HepG2 (cell line): ENCODE measurements around the gene MRGPRG. TPM values are rescaled to one million over a fixed set of nuclear protein-coding genes. Genes with fewer than 3 reads are reported as not detected.

Experiments
- ATAC-seq: fragments of 200-7000 bp; cut with Tn5 transposase; 3 replicates; pipeline ENCODE4 v1.9.1; 2020; ENCODE audit warnings: mild to moderate bottlenecking, moderate library complexity
- BruUV-seq: library from RNA; stranded (reverse); fragments of 400-500 nt; replicated peaks from 2 replicates; lab custom pipeline; 2021; lab: Mats Ljungman, UMichigan
- CTCF ChIA-PET: fragments of 300-600 bp; formaldehyde crosslinking; extraction: SDS; loops from one replicate; lab custom pipeline; 2021; ENCODE audit warnings: low total read pairs, inconsistent platforms, low intra/inter-chr PET ratio; lab: Yijun Ruan, JAX
- POLR2A ChIA-PET: fragments of 350-600 bp; sonication (Branson Sonifier 250); formaldehyde crosslinking; loops from one replicate; lab custom pipeline; 2020; ENCODE audit warnings: antibody characterized with exemption, inconsistent platforms; lab: Yijun Ruan, JAX
- DNase-seq: peaks from one replicate; pipeline ENCODE4 v3.0.0-alpha.2; 2015; ENCODE audit warnings: low spot score
- FAIRE-seq: peaks from 3 replicates; lab custom pipeline; 2011; peaks lifted over from hg19 to GRCh38; lab: Jason Lieb, UNC
- H2AFZ ChIP-seq: one replicate; pipeline ENCODE4 v1.6.1; 2011; ENCODE audit warnings: low read length, inconsistent platforms
- H3K27ac ChIP-seq: fragments of 300-600 bp; 3 replicates; pipeline ENCODE4 v1.8.0; 2011; ENCODE audit warnings: mixed run types, mild to moderate bottlenecking, mixed read lengths, low read length, inconsistent platforms; ENCODE audit not compliant: insufficient read depth; ENCODE audit errors: extremely low read length
- H3K27me3 ChIP-seq, 2 experiments: fragments of 200-600 bp in 1 of 2; 2 replicates in 1 of 2; 3 replicates in 1 of 2; pipeline versions ENCODE4 v1.6.0 to v1.8.0; 2011; ENCODE audit warnings: low read length in 2 of 2, mild to moderate bottlenecking in 2 of 2, moderate library complexity in 2 of 2, inconsistent platforms in 1 of 2; ENCODE audit not compliant: insufficient read depth in 2 of 2, control insufficient read depth in 1 of 2
- H3K36me3 ChIP-seq, 2 experiments: fragments of 200-600 bp in 1 of 2; replicated peaks in 1 of 2; 2 replicates in 1 of 2; 3 replicates in 1 of 2; pipeline versions ENCODE4 v1.5.1 to v1.8.0; 2011; ENCODE audit warnings: low read length in 2 of 2, inconsistent platforms in 1 of 2; ENCODE audit not compliant: insufficient read depth in 2 of 2, control insufficient read depth in 1 of 2
- H3K4me1 ChIP-seq: 2 replicates; pipeline ENCODE4 v1.5.1; 2012; ENCODE audit warnings: low read length, inconsistent platforms; ENCODE audit not compliant: insufficient read depth
- H3K4me2 ChIP-seq: 2 replicates; pipeline ENCODE4 v1.6.0; 2011; ENCODE audit warnings: low read depth, low read length, inconsistent platforms
- H3K4me3 ChIP-seq, 3 experiments: fragments of 200-600 bp in 1 of 3; sonication (generic), shearing (Covaris generic) in 1 of 3; replicated peaks in 1 of 3; 2 replicates each; pipeline ENCODE4 v1.5.1; 2011 to 2016; ENCODE audit warnings: low read length in 3 of 3, inconsistent platforms in 2 of 3, low read depth in 2 of 3, mild to moderate bottlenecking in 2 of 3, control low read depth in 1 of 3, mixed read lengths in 1 of 3; ENCODE audit not compliant: insufficient read depth in 1 of 3
- H3K79me2 ChIP-seq: one replicate; pipeline ENCODE4 v1.6.1; 2011; ENCODE audit warnings: low read length, inconsistent platforms; ENCODE audit not compliant: insufficient read depth
- H3K9ac ChIP-seq: 2 replicates; pipeline ENCODE4 v1.6.0; 2011; ENCODE audit warnings: mild to moderate bottlenecking, low read depth, low read length, inconsistent platforms; ENCODE audit not compliant: insufficient read depth
- H3K9me3 ChIP-seq: 2 replicates; pipeline ENCODE4 v1.5.1; 2012; ENCODE audit warnings: mild to moderate bottlenecking, low read length
- H4K20me1 ChIP-seq: 2 replicates; pipeline ENCODE4 v1.6.0; 2011; ENCODE audit warnings: inconsistent platforms, mild to moderate bottlenecking, low read length, moderate library complexity; ENCODE audit not compliant: insufficient read depth
- AKAP8 ChIP-seq: sonication (generic); formaldehyde crosslinking; IDR thresholded peaks from 2 replicates; pipeline ENCODE4 v1.5.1; 2020; ENCODE audit warnings: mild to moderate bottlenecking, missing genetic modification reagents
- HDAC6 ChIP-seq: fragments of 200-600 bp; sonication (generic); IDR thresholded peaks from 2 replicates; pipeline ENCODE4 v1.7.0; 2017; ENCODE audit warnings: mild to moderate bottlenecking, antibody characterized with exemption, low read length, low read depth
- HNRNPL ChIP-seq: fragments of 200-400 bp; formaldehyde crosslinking; IDR thresholded peaks from 2 replicates; pipeline ENCODE4 v1.6.1; 2017; ENCODE audit warnings: mild to moderate bottlenecking, low read depth, low read length
- NFKB2 ChIP-seq: sonication (generic); formaldehyde crosslinking; IDR thresholded peaks from 2 replicates; pipeline ENCODE4 v1.4.0; 2020; ENCODE audit warnings: missing genetic modification reagents, borderline replicate concordance
- SSRP1 ChIP-seq: IDR thresholded peaks from 2 replicates; pipeline ENCODE4 v1.6.1; 2016; ENCODE audit warnings: control low read depth
- ZBTB21 ChIP-seq: sonication (generic); formaldehyde crosslinking; IDR thresholded peaks from 2 replicates; pipeline ENCODE4 v1.4.0; 2020; ENCODE audit warnings: missing genetic modification reagents
- ZBTB38 ChIP-seq: sonication (generic); formaldehyde crosslinking; IDR thresholded peaks from 2 replicates; pipeline ENCODE4 v1.5.1; 2020; ENCODE audit warnings: mild to moderate bottlenecking, missing genetic modification reagents
- ZNF773 ChIP-seq: sonication (generic); formaldehyde crosslinking; IDR thresholded peaks from 2 replicates; pipeline ENCODE4 v1.4.0; 2020; ENCODE audit warnings: missing genetic modification reagents, borderline replicate concordance
- ZZZ3 ChIP-seq: sonication (generic); formaldehyde crosslinking; IDR thresholded peaks from 2 replicates; pipeline ENCODE4 v1.4.0; 2020; ENCODE audit warnings: missing genetic modification reagents, mild to moderate bottlenecking, borderline replicate concordance
- WGBS: methylation state at CpG from one replicate; pipeline ENCODE4 v1.1.6; 2017; ENCODE audit warnings: low lambda C conversion rate; 5-methylcytosine and 5-hydroxymethylcytosine counted together
- in situ Hi-C: cut with HindIII; loops from 2 replicates; pipeline ENCODE4 v1.10.0; 2017; ENCODE audit warnings: low pct_unique_long_range_greater_than_20kb; ENCODE audit not compliant: extremely low pct_ligation_motif_present
- intact Hi-C: fragments of 100-400 bp; cut with micrococcal nuclease; formaldehyde crosslinking; loops from one replicate; pipeline ENCODE4 v1.10.0; 2022; ENCODE audit not compliant: unreplicated experiment
- polyA plus RNA-seq, 8 experiments: library from polyadenylated mRNA; depleted of rRNA in 3 of 8; stranded (reverse) in 7 of 8; unstranded in 1 of 8; fragments of >200 nt; fragmentation: Illumina TruSeq in 4 of 8; extraction: Trizol in 4 of 8; gene quantifications; 2 replicates each; pipeline versions ENCODE4 v1.2.1 to v1.2.3, GENCODE V29; 2011 to 2016; ENCODE audit warnings: low read depth in 4 of 8, missing spikeins in 1 of 8, mixed read lengths in 1 of 8; ENCODE audit not compliant: insufficient read depth in 1 of 8
- total RNA-seq, 5 experiments: library from RNA; depleted of rRNA; stranded (reverse); fragments of >200 nt; fragmentation: Illumina TruSeq; extraction: Trizol; gene quantifications; 2 replicates each; pipeline ENCODE4 v1.2.3, GENCODE V29; 2016; ENCODE audit warnings: low read depth in 1 of 5
- TF ChIP-seq, protein P1 (sequence below): IDR thresholded peaks from 2 replicates; pipeline ENCODE4 v1.4.0; 2020; ENCODE audit warnings: mild to moderate bottlenecking, missing genetic modification reagents

MRGPRG gene
- total and polyA plus RNA-seq, 2 of the 13 experiments (the other 11 are each of a cell fraction or from before 2014, with no cell fraction given) = not detected

DNA sequence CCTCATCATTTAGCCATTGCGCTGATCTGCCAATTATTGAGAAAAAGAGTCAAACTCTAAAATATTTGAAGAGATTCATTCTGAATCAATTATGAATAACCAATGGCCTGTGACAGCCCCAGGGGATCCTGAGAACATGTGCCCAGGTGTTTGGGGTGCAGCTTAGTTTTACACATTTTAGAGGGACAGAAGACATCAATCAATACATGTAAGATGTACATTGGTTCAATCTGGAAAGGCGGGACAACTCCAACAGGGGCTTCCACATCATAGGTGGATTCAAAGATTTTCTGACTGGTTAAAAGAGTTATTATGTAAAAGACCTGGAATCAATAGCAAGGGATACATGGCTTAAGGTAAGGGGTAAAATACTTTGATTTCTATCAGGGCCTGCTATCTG, 18.5 kb upstream of the MRGPRG start:
- H3K4me2 ChIP-seq = no peak overlapping the region
- H3K9ac ChIP-seq = no peak overlapping the region
- ChIA-PET POLR2A (no interaction called here), CTCF (no interaction called here)
- no peaks in the 10 kb centered on the region for H3K36me3 ChIP-seq
- no TSS peak for BruUV-seq
- intact Hi-C loops = no loop called here
- FAIRE-seq (no peak), ATAC-seq (no peak), DNase-seq (no peak)
- no peaks in the 10 kb centered on the region for H3K79me2 ChIP-seq
- in situ Hi-C loops = no loop called here
- no peaks in the 10 kb centered on the region for H3K4me1 ChIP-seq
- H3K27ac ChIP-seq = no peak overlapping the region
- H2AFZ ChIP-seq = no peak overlapping the region
- no peaks in the 10 kb centered on the region for H4K20me1 ChIP-seq
- H3K27me3 ChIP-seq = peaks cover 7 to 28% of the 10 kb centered on the region in 2 experiments; a peak in 4 of 5 replicates
- H3K4me3 ChIP-seq = no peak overlapping the region
- H3K9me3 ChIP-seq = no peaks in the 10 kb centered on the region
- TF ChIP-seq HDAC6 (no peak), HNRNPL (no peak), ZBTB21 (CRISPR knock-in tag) (no peak), ZZZ3 (no peak), NFKB2 (CRISPR knock-in tag) (no peak), ZNF773 (CRISPR knock-in tag) (no peak), ZBTB38 (no peak), SSRP1 (CRISPR knock-in tag) (no peak), AKAP8 (no peak)
- TF ChIP-seq, protein P1, sequence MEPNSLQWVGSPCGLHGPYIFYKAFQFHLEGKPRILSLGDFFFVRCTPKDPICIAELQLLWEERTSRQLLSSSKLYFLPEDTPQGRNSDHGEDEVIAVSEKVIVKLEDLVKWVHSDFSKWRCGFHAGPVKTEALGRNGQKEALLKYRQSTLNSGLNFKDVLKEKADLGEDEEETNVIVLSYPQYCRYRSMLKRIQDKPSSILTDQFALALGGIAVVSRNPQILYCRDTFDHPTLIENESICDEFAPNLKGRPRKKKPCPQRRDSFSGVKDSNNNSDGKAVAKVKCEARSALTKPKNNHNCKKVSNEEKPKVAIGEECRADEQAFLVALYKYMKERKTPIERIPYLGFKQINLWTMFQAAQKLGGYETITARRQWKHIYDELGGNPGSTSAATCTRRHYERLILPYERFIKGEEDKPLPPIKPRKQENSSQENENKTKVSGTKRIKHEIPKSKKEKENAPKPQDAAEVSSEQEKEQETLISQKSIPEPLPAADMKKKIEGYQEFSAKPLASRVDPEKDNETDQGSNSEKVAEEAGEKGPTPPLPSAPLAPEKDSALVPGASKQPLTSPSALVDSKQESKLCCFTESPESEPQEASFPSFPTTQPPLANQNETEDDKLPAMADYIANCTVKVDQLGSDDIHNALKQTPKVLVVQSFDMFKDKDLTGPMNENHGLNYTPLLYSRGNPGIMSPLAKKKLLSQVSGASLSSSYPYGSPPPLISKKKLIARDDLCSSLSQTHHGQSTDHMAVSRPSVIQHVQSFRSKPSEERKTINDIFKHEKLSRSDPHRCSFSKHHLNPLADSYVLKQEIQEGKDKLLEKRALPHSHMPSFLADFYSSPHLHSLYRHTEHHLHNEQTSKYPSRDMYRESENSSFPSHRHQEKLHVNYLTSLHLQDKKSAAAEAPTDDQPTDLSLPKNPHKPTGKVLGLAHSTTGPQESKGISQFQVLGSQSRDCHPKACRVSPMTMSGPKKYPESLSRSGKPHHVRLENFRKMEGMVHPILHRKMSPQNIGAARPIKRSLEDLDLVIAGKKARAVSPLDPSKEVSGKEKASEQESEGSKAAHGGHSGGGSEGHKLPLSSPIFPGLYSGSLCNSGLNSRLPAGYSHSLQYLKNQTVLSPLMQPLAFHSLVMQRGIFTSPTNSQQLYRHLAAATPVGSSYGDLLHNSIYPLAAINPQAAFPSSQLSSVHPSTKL (CRISPR knock-in tag) = no peak
- TF ChIP-seq, all 625 proteins: peak for 0
- WGBS = 0% methylated on average over 2 of the region's 2 CpGs
